ENCODE results near the gene SYTL1. TPM values are rescaled to one million over a fixed set of nuclear protein-coding genes. Genes with fewer than 3 reads are reported as not detected.

Gene SYTL1
- total and polyA plus RNA-seq, 11 donors = 0.23 to 6.0 (median 0.55) TPM; not detected in 1

- Histone ChIP-seq H3K36me3 (peaks cover 0 to 67% (median 42%) of the 10 kb centered on the region in 9 donors), H3K9me3 (no peaks in the 10 kb centered on the region), H3K27me3 (no peaks in the 10 kb centered on the region), H3K4me1 (no peaks in the 10 kb centered on the region), H3K27ac (no peak overlapping the region), H3K4me3 (no peak overlapping the region)
- DNase-seq = no peak
- intact Hi-C loops (cut with DNase I) = loop anchor here in 3 of 10 donors (5.0 to 10.0 kb wide), 3 partner anchors 35 to 358 kb away; partner anchors contain the start of gene SYTL1 (in 1 of the 3)
- TF ChIP-seq CTCF (IDR thresholded peaks at IDR 0.05) = no peak
- 85 to 93% (median 87%) methylated on average over 10 to 11 of the region's 11 CpGs for WGBS, 4 donors
- ATAC-seq = peak in 1 of 4 donors; percentile 14
These were observed 34.7 kb upstream of the SYTL1 start for GRCh38 chr1:27306892-27307761.

GRCh38 chr1:27307874-27308598 is 33.8 kb upstream of the SYTL1 start:
- no peak for ATAC-seq
- WGBS, 4 donors = 83 to 96% (median 86%) methylated on average over 6 of the region's 6 CpGs

GRCh38 chr1:27314169-27314568 is 27.7 kb upstream of the SYTL1 start:
- no peak for DNase-seq
- TF ChIP-seq CTCF (IDR thresholded peaks at IDR 0.05) (no peak), POLR2A (IDR thresholded peaks at IDR 0.05) (no peak)
- Histone ChIP-seq H3K36me3 (peaks cover 0 to 12% (median 0%) of the 10 kb centered on the region in 9 donors), H3K27me3 (peaks cover 0 to 5% (median 0%) of the 10 kb centered on the region in 9 donors), H3K9me3 (no peaks in the 10 kb centered on the region), H3K27ac (no peak overlapping the region), H3K4me3 (no peak overlapping the region), H3K4me1 (peaks cover 0 to 6% (median 0%) of the 10 kb centered on the region in 12 donors)
- no peak for ATAC-seq
- intact Hi-C loops (cut with DNase I) = loop anchor here in 1 of 10 donors (5.0 kb wide), 1 partner anchor 38 kb away; no protein-coding TSS in a partner anchor
- WGBS, 4 donors = 65 to 80% (median 77%) methylated on average over 3 of the region's 3 CpGs

More at GRCh38 chr1:27307874-27308598, 33.8 kb upstream of the SYTL1 start:
- H3K27ac ChIP-seq = no peak overlapping the region
- H3K4me3 ChIP-seq = no peak overlapping the region
- intact Hi-C loops (cut with DNase I) = loop anchor here in 3 of 10 donors (5.0 to 10.0 kb wide), 3 partner anchors 34 to 357 kb away; partner anchors contain the start of gene SYTL1 (in 1 of the 3)
- H3K4me1 ChIP-seq = no peaks in the 10 kb centered on the region
- peaks cover 0 to 58% (median 36%) of the 10 kb centered on the region in 9 donors for H3K36me3 ChIP-seq
- no peak for DNase-seq
- no peaks in the 10 kb centered on the region for H3K27me3 ChIP-seq
- TF ChIP-seq CTCF (IDR thresholded peaks at IDR 0.05) = no peak
- no peak for TF ChIP-seq POLR2A (IDR thresholded peaks at IDR 0.05)
- H3K9me3 ChIP-seq = no peaks in the 10 kb centered on the region
